Neural cell (in vitro differentiated cells): Measurements from ENCODE around the gene MTFR2. TPM values are rescaled to one million over a fixed set of nuclear protein-coding genes. Genes with fewer than 3 reads are reported as not detected.

ENCODE experiments used
- H2AFZ ChIP-seq: fragments of 200-600, 300-800 bp; sonication (generic), shearing (Covaris generic); 2 replicates; pipeline ENCODE4 v1.6.0; 2014; ENCODE audit warnings: low read depth, mild to moderate bottlenecking, antibody characterized with exemption, low read length, moderate library complexity
- H3F3A ChIP-seq: fragments of 200-600 bp; shearing (Covaris generic); 2 replicates; pipeline ENCODE4 v1.6.1; 2016; ENCODE audit warnings: mild to moderate bottlenecking, moderate library complexity, mixed read lengths, antibody characterized with exemption, low read length; ENCODE audit not compliant: insufficient read depth, poor library complexity, severe bottlenecking
- H3K27ac ChIP-seq: fragments of 200-600, 300-800 bp; sonication (generic), shearing (Covaris generic); 2 replicates; pipeline ENCODE4 v1.5.1; 2014; ENCODE audit warnings: mild to moderate bottlenecking, low read length, moderate library complexity
- H3K27me3 ChIP-seq: fragments of 300-800, 200-600 bp; sonication (generic), shearing (Covaris generic); 2 replicates; pipeline ENCODE4 v1.6.0; 2014; ENCODE audit warnings: mild to moderate bottlenecking, low read depth, low read length, moderate library complexity; ENCODE audit not compliant: insufficient read depth
- H3K36me3 ChIP-seq: fragments of 300-800, 200-600 bp; sonication (generic), shearing (Covaris generic); 2 replicates; pipeline ENCODE4 v1.5.1; 2014; ENCODE audit warnings: mild to moderate bottlenecking, antibody characterized with exemption, low read length, moderate library complexity; ENCODE audit not compliant: insufficient read depth
- H3K4me2 ChIP-seq: fragments of 300-800, 200-600 bp; sonication (generic), shearing (Covaris generic); 2 replicates; pipeline ENCODE4 v1.6.0; 2014; ENCODE audit warnings: mild to moderate bottlenecking, low read length
- H3K4me3 ChIP-seq: fragments of 300-800, 200-600 bp; sonication (generic), shearing (Covaris generic); 2 replicates; pipeline ENCODE4 v1.5.1; 2014; ENCODE audit warnings: mild to moderate bottlenecking, low read length, moderate library complexity
- H3K79me2 ChIP-seq: fragments of 200-600 bp; shearing (Covaris generic); replicated peaks from 2 replicates; pipeline ENCODE4 v1.6.0; 2014; ENCODE audit warnings: mild to moderate bottlenecking, low read length, moderate library complexity; ENCODE audit not compliant: insufficient read depth
- H3K9ac ChIP-seq: fragments of 300-800, 200-600 bp; sonication (generic), shearing (Covaris generic); 2 replicates; pipeline ENCODE4 v1.6.1; 2016; ENCODE audit warnings: mild to moderate bottlenecking, low read length, mixed read lengths
- H3K9me2 ChIP-seq: fragments of 200-600 bp; shearing (Covaris generic); 2 replicates; pipeline ENCODE4 v1.6.1; 2016; ENCODE audit warnings: mild to moderate bottlenecking, low read length, mixed read lengths; ENCODE audit not compliant: insufficient read depth
- H3K9me3 ChIP-seq: fragments of 200-600, 300-800 bp; sonication (generic), shearing (Covaris generic); 2 replicates; pipeline ENCODE4 v1.6.1; 2016; ENCODE audit warnings: mild to moderate bottlenecking, mixed run types, low read length, moderate library complexity, mixed read lengths
- H4K20me1 ChIP-seq: fragments of 200-600 bp; shearing (Covaris generic); 2 replicates; pipeline ENCODE4 v1.6.1; 2016; ENCODE audit warnings: mild to moderate bottlenecking, mixed run types; ENCODE audit not compliant: insufficient read depth
- EP300 ChIP-seq: fragments of 450-650 bp; conservative IDR thresholded peaks from 2 replicates; pipeline ENCODE4 v1.6.1; 2014; ENCODE audit warnings: antibody characterized with exemption, mild to moderate bottlenecking, moderate library complexity; ENCODE audit not compliant: poor library complexity, severe bottlenecking
- EZH2 ChIP-seq: fragments of 200-600, 300-800 bp; shearing (Covaris generic), sonication (generic); IDR thresholded peaks from 2 replicates; pipeline ENCODE4 v1.6.1; 2014; ENCODE audit warnings: antibody characterized with exemption, low read length, borderline replicate concordance, mild to moderate bottlenecking; ENCODE audit not compliant: insufficient read depth, poor library complexity, severe bottlenecking
- MXI1 ChIP-seq: fragments of 450-650 bp; conservative IDR thresholded peaks from 2 replicates; pipeline ENCODE4 v1.6.1; 2014; ENCODE audit warnings: antibody characterized with exemption, mild to moderate bottlenecking; ENCODE audit not compliant: poor library complexity, severe bottlenecking
- POLR2AphosphoS5 ChIP-seq: IDR thresholded peaks from 2 replicates; pipeline ENCODE4 v1.6.1; 2012
- RAD21 ChIP-seq: fragments of 450-650 bp; conservative IDR thresholded peaks from 2 replicates; pipeline ENCODE4 v1.6.1; 2014; ENCODE audit warnings: antibody characterized with exemption, mild to moderate bottlenecking, moderate library complexity
- SMC3 ChIP-seq: fragments of 450-650 bp; conservative IDR thresholded peaks from 2 replicates; pipeline ENCODE4 v1.6.1; 2014; ENCODE audit warnings: antibody characterized with exemption, mild to moderate bottlenecking, moderate library complexity; ENCODE audit not compliant: poor library complexity
- TAF1 ChIP-seq: IDR thresholded peaks from 2 replicates; pipeline ENCODE4 v1.6.1; 2012; ENCODE audit warnings: low read depth
- polyA plus RNA-seq: library from polyadenylated mRNA; depleted of rRNA; stranded (reverse); fragments of >200 nt; gene quantifications from 2 replicates; pipeline ENCODE4 v1.2.3, GENCODE V29; 2014
- TF ChIP-seq, protein P1 (sequence below): fragments of 450-650 bp; IDR thresholded peaks from 2 replicates; pipeline ENCODE4 v1.5.1; 2014; ENCODE audit warnings: antibody characterized with exemption, mild to moderate bottlenecking, moderate library complexity; ENCODE audit not compliant: poor library complexity, severe bottlenecking
- TF ChIP-seq, protein P2 (sequence below): IDR thresholded peaks from 2 replicates; pipeline ENCODE4 v1.6.1; 2012; ENCODE audit warnings: borderline replicate concordance

The MTFR2 gene
- polyA plus RNA-seq, 1 donor from 2014 or later = not detected

DNA sequence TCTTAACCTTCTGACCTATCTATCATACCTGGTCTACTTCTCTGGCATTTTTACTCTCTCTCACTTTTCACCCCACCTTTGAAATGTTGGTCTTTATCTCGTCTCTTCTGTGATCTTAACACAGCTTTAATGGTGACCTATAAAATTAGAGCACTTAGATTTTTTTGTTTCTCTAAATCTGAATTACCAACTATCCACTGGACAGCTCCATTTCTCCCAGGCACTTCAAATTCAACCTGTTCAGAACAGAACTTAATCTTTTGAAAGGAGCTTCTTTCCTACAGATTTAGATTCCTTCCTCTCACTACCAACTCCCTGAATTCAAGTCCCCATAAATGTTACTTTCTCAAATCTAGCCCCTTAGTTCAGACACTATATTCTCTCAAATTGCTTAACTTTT is 15.0 kb upstream of the MTFR2 start:
- Histone ChIP-seq H3K27me3 (no peaks in the 10 kb centered on the region), H3K36me3 (peaks cover 18% of the 10 kb centered on the region), H3K9me2 (no peaks in the 10 kb centered on the region), H3F3A (no peaks in the 10 kb centered on the region), H3K27ac (no peak overlapping the region), H3K79me2 (peaks cover 10% of the 10 kb centered on the region), H3K4me3 (no peak overlapping the region), H3K4me2 (no peak overlapping the region), H2AFZ (no peak overlapping the region), H3K9ac (no peak overlapping the region), H3K9me3 (no peaks in the 10 kb centered on the region), H4K20me1 (no peaks in the 10 kb centered on the region)
- TF ChIP-seq MXI1 = no peak
- no peak for TF ChIP-seq SMC3
- TF ChIP-seq TAF1 = no peak
- TF ChIP-seq, protein P1, sequence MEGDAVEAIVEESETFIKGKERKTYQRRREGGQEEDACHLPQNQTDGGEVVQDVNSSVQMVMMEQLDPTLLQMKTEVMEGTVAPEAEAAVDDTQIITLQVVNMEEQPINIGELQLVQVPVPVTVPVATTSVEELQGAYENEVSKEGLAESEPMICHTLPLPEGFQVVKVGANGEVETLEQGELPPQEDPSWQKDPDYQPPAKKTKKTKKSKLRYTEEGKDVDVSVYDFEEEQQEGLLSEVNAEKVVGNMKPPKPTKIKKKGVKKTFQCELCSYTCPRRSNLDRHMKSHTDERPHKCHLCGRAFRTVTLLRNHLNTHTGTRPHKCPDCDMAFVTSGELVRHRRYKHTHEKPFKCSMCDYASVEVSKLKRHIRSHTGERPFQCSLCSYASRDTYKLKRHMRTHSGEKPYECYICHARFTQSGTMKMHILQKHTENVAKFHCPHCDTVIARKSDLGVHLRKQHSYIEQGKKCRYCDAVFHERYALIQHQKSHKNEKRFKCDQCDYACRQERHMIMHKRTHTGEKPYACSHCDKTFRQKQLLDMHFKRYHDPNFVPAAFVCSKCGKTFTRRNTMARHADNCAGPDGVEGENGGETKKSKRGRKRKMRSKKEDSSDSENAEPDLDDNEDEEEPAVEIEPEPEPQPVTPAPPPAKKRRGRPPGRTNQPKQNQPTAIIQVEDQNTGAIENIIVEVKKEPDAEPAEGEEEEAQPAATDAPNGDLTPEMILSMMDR = no peak
- TF ChIP-seq POLR2AphosphoS5 = no peak
- no peak for TF ChIP-seq EP300
- TF ChIP-seq, protein P2, sequence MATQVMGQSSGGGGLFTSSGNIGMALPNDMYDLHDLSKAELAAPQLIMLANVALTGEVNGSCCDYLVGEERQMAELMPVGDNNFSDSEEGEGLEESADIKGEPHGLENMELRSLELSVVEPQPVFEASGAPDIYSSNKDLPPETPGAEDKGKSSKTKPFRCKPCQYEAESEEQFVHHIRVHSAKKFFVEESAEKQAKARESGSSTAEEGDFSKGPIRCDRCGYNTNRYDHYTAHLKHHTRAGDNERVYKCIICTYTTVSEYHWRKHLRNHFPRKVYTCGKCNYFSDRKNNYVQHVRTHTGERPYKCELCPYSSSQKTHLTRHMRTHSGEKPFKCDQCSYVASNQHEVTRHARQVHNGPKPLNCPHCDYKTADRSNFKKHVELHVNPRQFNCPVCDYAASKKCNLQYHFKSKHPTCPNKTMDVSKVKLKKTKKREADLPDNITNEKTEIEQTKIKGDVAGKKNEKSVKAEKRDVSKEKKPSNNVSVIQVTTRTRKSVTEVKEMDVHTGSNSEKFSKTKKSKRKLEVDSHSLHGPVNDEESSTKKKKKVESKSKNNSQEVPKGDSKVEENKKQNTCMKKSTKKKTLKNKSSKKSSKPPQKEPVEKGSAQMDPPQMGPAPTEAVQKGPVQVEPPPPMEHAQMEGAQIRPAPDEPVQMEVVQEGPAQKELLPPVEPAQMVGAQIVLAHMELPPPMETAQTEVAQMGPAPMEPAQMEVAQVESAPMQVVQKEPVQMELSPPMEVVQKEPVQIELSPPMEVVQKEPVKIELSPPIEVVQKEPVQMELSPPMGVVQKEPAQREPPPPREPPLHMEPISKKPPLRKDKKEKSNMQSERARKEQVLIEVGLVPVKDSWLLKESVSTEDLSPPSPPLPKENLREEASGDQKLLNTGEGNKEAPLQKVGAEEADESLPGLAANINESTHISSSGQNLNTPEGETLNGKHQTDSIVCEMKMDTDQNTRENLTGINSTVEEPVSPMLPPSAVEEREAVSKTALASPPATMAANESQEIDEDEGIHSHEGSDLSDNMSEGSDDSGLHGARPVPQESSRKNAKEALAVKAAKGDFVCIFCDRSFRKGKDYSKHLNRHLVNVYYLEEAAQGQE = no peak
- TF ChIP-seq RAD21 = no peak
- no peak for TF ChIP-seq EZH2

DNA sequence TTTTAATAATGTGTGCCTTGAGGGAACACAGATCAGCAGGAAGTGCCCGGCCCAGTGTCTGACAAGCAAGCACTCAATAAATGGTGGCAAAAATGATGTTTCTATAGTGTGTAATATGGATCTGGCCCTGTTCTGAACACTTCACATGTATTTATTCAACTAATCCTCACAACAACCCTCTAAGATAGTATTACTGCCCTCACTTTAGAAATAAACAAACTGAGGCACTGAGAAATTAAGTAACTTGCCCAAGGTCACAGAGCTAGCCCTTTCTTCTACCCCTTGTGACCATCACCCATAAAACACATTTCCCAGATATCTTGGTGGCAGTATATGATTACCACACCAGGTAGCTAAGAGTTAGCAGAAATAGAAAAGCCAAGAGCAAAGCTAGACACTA is 12.8 kb upstream of the MTFR2 start:
- no peaks in the 10 kb centered on the region for H3K27me3 ChIP-seq
- peaks cover 18% of the 10 kb centered on the region for H3K36me3 ChIP-seq
- H3K79me2 ChIP-seq = peaks cover 10% of the 10 kb centered on the region

More for the DNA sequence above, 12.8 kb upstream of the MTFR2 start:
- Histone ChIP-seq H3K4me3 (no peak overlapping the region), H3K9me2 (no peaks in the 10 kb centered on the region), H3F3A (no peaks in the 10 kb centered on the region), H3K27ac (no peak overlapping the region), H2AFZ (no peak overlapping the region), H3K4me2 (no peak overlapping the region), H3K9me3 (no peaks in the 10 kb centered on the region), H3K9ac (no peak overlapping the region), H4K20me1 (no peaks in the 10 kb centered on the region)
- TF ChIP-seq POLR2AphosphoS5 = no peak
- TF ChIP-seq MXI1 = no peak
- no peak for TF ChIP-seq TAF1
- TF ChIP-seq SMC3 = no peak
- no peak for TF ChIP-seq EP300
- TF ChIP-seq EZH2 = no peak
- TF ChIP-seq RAD21 = no peak
- TF ChIP-seq, protein P2 = no peak
- TF ChIP-seq, protein P1 = no peak
